HUES6 (cell line): ENCODE results near the gene MACROD1.
"Not testable (repeated sequence)": the region's sequence is repeated elsewhere in the genome, so short reads cannot be mapped to it uniquely, and the experiment has no call there.

Source experiments
- H3K27ac ChIP-seq: 2 replicates; pipeline ENCODE4 v1.7.0; 2013; ENCODE audit warnings: low read depth, mild to moderate bottlenecking, low read length, inconsistent platforms
- H3K27me3 ChIP-seq: 2 replicates; pipeline ENCODE4 v1.6.1; 2013; ENCODE audit warnings: low read length; ENCODE audit not compliant: control insufficient read depth, insufficient read depth
- H3K36me3 ChIP-seq: 2 replicates; pipeline ENCODE4 v1.6.1; 2013; ENCODE audit warnings: low read length; ENCODE audit not compliant: control insufficient read depth, insufficient read depth
- H3K4me1 ChIP-seq: 2 replicates; pipeline ENCODE4 v1.6.1; 2013; ENCODE audit warnings: low read length; ENCODE audit not compliant: control insufficient read depth, insufficient read depth
- H3K4me3 ChIP-seq: 2 replicates; pipeline ENCODE4 v1.5.1; 2013; ENCODE audit warnings: low read depth, low read length
- H3K9ac ChIP-seq: one replicate; pipeline ENCODE4 v1.6.1; 2013; ENCODE audit warnings: mild to moderate bottlenecking, low read length
- H3K9me3 ChIP-seq: 2 replicates; pipeline ENCODE4 v1.6.1; 2013; ENCODE audit warnings: low read depth, low read length; ENCODE audit not compliant: control insufficient read depth, insufficient read depth

Gene MACROD1

GRCh38 chr11:63993100-63993499 lies 172.8 kb downstream of the MACROD1 start:
- Histone ChIP-seq H3K4me3 (no peak overlapping the region), H3K27me3 (no peaks in the 10 kb centered on the region), H3K27ac (no peak overlapping the region), H3K4me1 (0 out of 2 replicates have a peak, but pooled peaks cover 5% of the 10 kb centered on the region), H3K36me3 (peaks cover 75% of the 10 kb centered on the region), H3K9me3 (no peaks in the 10 kb centered on the region), H3K9ac (no peak overlapping the region)

- Histone ChIP-seq H3K9me3 (no peaks in the 10 kb centered on the region), H3K27me3 (no peaks in the 10 kb centered on the region), H3K36me3 (peaks cover 63% of the 10 kb centered on the region), H3K4me1 (peaks cover 8% of the 10 kb centered on the region), H3K4me3 (no peak overlapping the region), H3K9ac (no peak overlapping the region), H3K27ac (no peak overlapping the region)
Observed at GRCh38 chr11:63991558-63991957, 174.4 kb downstream of the MACROD1 start.

- Histone ChIP-seq H3K9me3 (no peaks in the 10 kb centered on the region), H3K4me3 (peak overlapping the region; percentile 90), H3K27me3 (no peaks in the 10 kb centered on the region), H3K36me3 (peaks cover 34% of the 10 kb centered on the region), H3K27ac (peak overlapping the region; percentile 95), H3K4me1 (peaks cover 20% of the 10 kb centered on the region), H3K9ac (peak overlapping the region; percentile 98)
Observed at GRCh38 chr11:63986932-63987513, 178.9 kb downstream of the MACROD1 start.

- Histone ChIP-seq H3K36me3 (peaks cover 31% of the 10 kb centered on the region), H3K27ac (peak within 1 kb of the TSS; percentile 95), H3K9me3 (no peaks in the 10 kb centered on the region), H3K4me1 (peaks cover 20% of the 10 kb centered on the region), H3K27me3 (no peaks in the 10 kb centered on the region), H3K9ac (peak within 1 kb of the TSS; percentile 98), H3K4me3 (peak within 1 kb of the TSS; percentile 90)
Observed at GRCh38 chr11:63986156-63986931, 179.6 kb downstream of the MACROD1 start, which contains the start of gene OTUB1. TSS of gene OTUB1 (plus strand) at chr11:63986438. CDS start at chr11:63986457, 19 bp downstream.

- Histone ChIP-seq H3K9ac (peak overlapping the region; percentile 30), H3K27me3 (no peaks in the 10 kb centered on the region), H3K9me3 (no peaks in the 10 kb centered on the region), H3K4me1 (peaks cover 20% of the 10 kb centered on the region), H3K27ac (0 out of 2 replicates have a peak overlapping the region, but pooled peaks have one; percentile 45), H3K4me3 (peak overlapping the region; percentile 90), H3K36me3 (peaks cover 26% of the 10 kb centered on the region)
Observed at GRCh38 chr11:63985812-63986155, 180.1 kb downstream of the MACROD1 start.

GRCh38 chr11:63979426-63979825 lies 186.5 kb downstream of the MACROD1 start:
- Histone ChIP-seq H3K4me3 (no peak overlapping the region), H3K9ac (no peak overlapping the region), H3K27me3 (no peaks in the 10 kb centered on the region), H3K4me1 (peaks cover 31% of the 10 kb centered on the region), H3K9me3 (no peaks in the 10 kb centered on the region), H3K36me3 (peaks cover 9% of the 10 kb centered on the region), H3K27ac (no peak overlapping the region)

- H3K9ac ChIP-seq: peak overlapping the region; percentile 18
- no peaks in the 10 kb centered on the region for H3K9me3 ChIP-seq
- no peaks in the 10 kb centered on the region for H3K27me3 ChIP-seq
- H3K4me3 ChIP-seq: no peak overlapping the region
- peaks cover 9% of the 10 kb centered on the region for H3K36me3 ChIP-seq
- H3K27ac ChIP-seq: peak overlapping the region; percentile 22; the same call in 1 of the 2 replicates
- peaks cover 31% of the 10 kb centered on the region for H3K4me1 ChIP-seq
Observed at GRCh38 chr11:63978551-63979239, 187.2 kb downstream of the MACROD1 start.

- H3K27ac ChIP-seq: peak within 1 kb of the TSS; percentile 83
- no peaks in the 10 kb centered on the region for H3K9me3 ChIP-seq
- H3K4me3 ChIP-seq: peak within 1 kb of the TSS; percentile 96
- peaks cover 13% of the 10 kb centered on the region; the same call in 1 of the 2 replicates for H3K27me3 ChIP-seq
- H3K4me1 ChIP-seq: peaks cover 26% of the 10 kb centered on the region
- peaks cover 9% of the 10 kb centered on the region for H3K36me3 ChIP-seq
- peak within 1 kb of the TSS; percentile 94 for H3K9ac ChIP-seq
Observed at GRCh38 chr11:63974259-63975143, 191.4 kb downstream of the MACROD1 start, which contains the start of gene COX8A. TSS of gene COX8A (plus strand) at chr11:63974620. CDS start at chr11:63974681, 61 bp downstream.

- H3K4me1 ChIP-seq: peaks cover 21% of the 10 kb centered on the region
- H3K36me3 ChIP-seq, H3K27ac ChIP-seq, H3K9ac ChIP-seq, H3K9me3 ChIP-seq, H3K4me3 ChIP-seq: not testable (repeated sequence)
- H3K27me3 ChIP-seq: peaks cover 14% of the 10 kb centered on the region; the same call in 1 of the 2 replicates
Observed at GRCh38 chr11:63973912-63974258, 192.0 kb downstream of the MACROD1 start.

- Histone ChIP-seq H3K27ac (no peak overlapping the region), H3K27me3 (peaks cover 14% of the 10 kb centered on the region; the same call in 1 of the 2 replicates)
Observed at GRCh38 chr11:63970902-63971301, 195.0 kb downstream of the MACROD1 start.

More at GRCh38 chr11:63970902-63971301, 195.0 kb downstream of the MACROD1 start:
- no peaks in the 10 kb centered on the region for H3K9me3 ChIP-seq
- no peak overlapping the region for H3K4me3 ChIP-seq
- no peak overlapping the region for H3K9ac ChIP-seq
- H3K4me1 ChIP-seq: peaks cover 2% of the 10 kb centered on the region
- peaks cover 1% of the 10 kb centered on the region; the same call in 1 of the 2 replicates for H3K36me3 ChIP-seq
